Neural cell (in vitro differentiated cells): Measurements from ENCODE around the gene NRBF2.

Experiments used
- CTCF ChIP-seq: fragments of 450-650 bp; IDR thresholded peaks from 2 replicates; pipeline ENCODE4 v1.5.1; 2014; ENCODE audit warnings: antibody characterized with exemption, mild to moderate bottlenecking, moderate library complexity; ENCODE audit not compliant: poor library complexity, severe bottlenecking
- EP300 ChIP-seq: fragments of 450-650 bp; conservative IDR thresholded peaks from 2 replicates; pipeline ENCODE4 v1.6.1; 2014; ENCODE audit warnings: antibody characterized with exemption, mild to moderate bottlenecking, moderate library complexity; ENCODE audit not compliant: poor library complexity, severe bottlenecking
- EZH2 ChIP-seq: fragments of 200-600, 300-800 bp; shearing (Covaris generic), sonication (generic); IDR thresholded peaks from 2 replicates; pipeline ENCODE4 v1.6.1; 2014; ENCODE audit warnings: antibody characterized with exemption, low read length, borderline replicate concordance, mild to moderate bottlenecking; ENCODE audit not compliant: insufficient read depth, poor library complexity, severe bottlenecking
- SMC3 ChIP-seq: fragments of 450-650 bp; conservative IDR thresholded peaks from 2 replicates; pipeline ENCODE4 v1.6.1; 2014; ENCODE audit warnings: antibody characterized with exemption, mild to moderate bottlenecking, moderate library complexity; ENCODE audit not compliant: poor library complexity
- TAF1 ChIP-seq: IDR thresholded peaks from 2 replicates; pipeline ENCODE4 v1.6.1; 2012; ENCODE audit warnings: low read depth

GRCh38 chr10:63165249-63165648 is 32.1 kb downstream of the NRBF2 start:
- TF ChIP-seq CTCF (no peak), TAF1 (no peak), EP300 (no peak), SMC3 (no peak), EZH2 (no peak)
